SH-SY5Y (cell line): ENCODE results near the gene NFKBIL1.

Experiments
- GATA2 ChIP-seq: IDR thresholded peaks from 2 replicates; pipeline ENCODE4 v1.6.1; 2011; ENCODE audit warnings: mild to moderate bottlenecking, low read depth, low read length
- GATA3 ChIP-seq: IDR thresholded peaks from 2 replicates; pipeline ENCODE4 v1.6.1; 2011; ENCODE audit warnings: low read depth, mild to moderate bottlenecking, low read length, moderate library complexity

Gene NFKBIL1

DNA sequence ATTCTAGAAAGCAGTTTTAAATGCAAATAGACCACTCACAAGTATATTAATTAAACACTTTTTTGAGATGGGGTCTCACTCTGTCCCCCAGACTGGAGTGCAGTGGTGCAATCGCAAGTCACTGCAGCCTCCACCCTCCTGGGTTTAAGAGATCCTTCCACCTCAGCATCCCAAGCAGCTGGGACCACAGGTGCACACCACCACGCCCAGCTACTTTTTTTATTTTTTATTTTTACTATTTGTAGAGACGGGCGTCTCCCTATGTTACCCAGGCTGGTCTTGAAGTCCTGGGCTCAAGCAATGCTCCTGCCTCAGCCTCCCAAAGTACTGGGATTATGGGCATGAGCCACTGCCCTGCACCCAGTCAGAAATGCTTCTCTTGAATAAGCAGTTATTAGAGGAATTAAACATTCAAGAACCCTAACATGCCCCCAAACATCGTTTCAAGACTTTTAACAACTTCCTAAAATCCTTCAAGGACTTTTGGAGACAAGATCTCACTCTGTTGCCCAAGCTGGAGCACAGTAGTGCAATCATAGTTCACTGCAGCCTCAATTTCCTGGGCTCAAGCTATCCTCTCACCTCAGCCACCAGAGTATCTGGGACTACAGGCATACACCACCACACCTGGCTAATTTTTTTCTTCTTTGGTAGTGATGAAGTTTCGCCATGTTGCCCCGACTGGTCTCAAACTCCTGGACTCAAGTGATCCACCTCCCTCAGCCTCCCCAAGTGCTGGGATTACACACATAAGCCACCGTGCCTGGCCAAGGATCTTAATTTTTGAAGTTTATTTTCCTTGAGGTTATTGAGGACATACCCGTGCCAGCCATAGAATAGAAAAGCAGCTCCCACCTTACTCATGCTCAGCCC, 15.4 kb upstream of the NFKBIL1 start:
- TF ChIP-seq GATA2: no peak
- no peak for TF ChIP-seq GATA3

DNA sequence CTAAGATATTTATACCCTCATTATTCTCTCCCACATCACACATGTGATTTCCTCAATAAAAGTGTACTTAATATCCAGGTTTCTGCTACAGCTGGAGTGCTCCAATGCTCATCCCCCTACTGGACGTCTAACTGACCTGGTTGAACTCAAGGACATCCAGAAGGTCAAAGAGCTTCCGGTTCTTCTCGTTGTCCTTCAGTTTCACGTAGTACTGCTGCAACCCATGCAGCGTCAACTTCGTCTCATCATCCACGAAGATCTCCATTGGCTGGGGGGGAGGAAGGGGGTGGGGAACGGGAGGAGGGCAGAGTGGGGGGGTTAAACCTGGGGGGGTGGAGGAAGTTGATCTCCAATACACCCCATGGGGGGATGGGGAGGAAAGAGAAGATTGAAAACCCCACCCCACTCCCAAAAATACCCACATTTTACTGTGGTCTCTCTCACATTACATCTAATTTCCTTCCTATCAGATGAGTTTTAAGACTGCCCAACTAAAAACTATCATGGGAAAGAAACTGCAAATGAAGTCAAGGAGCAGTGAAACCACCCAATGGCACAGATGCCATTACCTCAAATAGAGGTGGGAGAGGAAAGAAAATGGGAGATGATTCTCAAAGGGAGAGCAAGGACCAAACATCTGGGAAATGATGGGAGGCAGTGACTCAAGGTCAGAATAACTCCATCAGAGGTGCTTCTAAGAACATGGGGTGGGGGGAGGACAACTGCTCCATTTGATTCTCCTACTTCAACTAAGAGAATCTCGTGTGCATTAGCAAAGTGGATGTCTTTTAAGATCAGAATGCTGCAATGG, 14.6 kb upstream of the NFKBIL1 start:
- no peak for TF ChIP-seq GATA3
- no peak for TF ChIP-seq GATA2

DNA sequence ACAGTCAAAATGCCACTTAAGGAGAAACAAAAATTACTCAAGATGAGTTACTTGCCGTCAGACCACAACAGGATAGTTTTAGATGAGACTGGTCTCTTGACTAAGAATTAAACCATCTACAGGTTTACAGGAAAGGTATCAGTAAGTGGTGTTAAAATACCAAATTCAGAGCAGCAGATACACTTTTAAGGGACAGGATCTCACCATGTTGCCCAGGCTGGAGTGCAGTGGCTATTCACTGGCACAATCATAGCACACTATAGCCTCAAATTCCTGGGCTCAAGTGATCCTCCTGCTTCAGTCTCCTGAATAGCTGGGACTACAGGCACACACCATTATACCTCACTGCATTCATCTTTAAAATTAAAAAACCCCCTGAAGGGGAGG, 14.0 kb upstream of the NFKBIL1 start:
- no peak for TF ChIP-seq GATA2
- no peak for TF ChIP-seq GATA3

DNA sequence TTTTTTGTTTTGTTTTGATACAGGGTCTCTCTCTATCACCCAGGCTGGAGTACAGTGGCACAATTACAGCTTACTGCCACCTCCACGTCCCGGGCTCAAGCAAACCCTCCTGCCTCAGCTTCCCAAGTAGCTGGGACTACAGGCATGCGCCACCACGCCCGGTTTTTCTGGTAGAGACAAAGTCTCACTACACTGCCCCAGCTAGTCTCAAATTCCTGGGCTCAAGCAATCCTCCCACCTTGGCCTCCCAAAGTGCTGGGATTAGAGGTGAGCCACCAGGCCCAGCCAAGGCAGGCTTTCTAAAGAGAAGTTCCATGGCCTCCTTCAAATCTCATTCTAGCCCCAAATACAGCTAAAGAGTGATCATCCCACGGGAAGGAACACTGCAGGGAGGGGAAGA, 13.4 kb upstream of the NFKBIL1 start:
- TF ChIP-seq GATA3 (no peak), GATA2 (no peak)

DNA sequence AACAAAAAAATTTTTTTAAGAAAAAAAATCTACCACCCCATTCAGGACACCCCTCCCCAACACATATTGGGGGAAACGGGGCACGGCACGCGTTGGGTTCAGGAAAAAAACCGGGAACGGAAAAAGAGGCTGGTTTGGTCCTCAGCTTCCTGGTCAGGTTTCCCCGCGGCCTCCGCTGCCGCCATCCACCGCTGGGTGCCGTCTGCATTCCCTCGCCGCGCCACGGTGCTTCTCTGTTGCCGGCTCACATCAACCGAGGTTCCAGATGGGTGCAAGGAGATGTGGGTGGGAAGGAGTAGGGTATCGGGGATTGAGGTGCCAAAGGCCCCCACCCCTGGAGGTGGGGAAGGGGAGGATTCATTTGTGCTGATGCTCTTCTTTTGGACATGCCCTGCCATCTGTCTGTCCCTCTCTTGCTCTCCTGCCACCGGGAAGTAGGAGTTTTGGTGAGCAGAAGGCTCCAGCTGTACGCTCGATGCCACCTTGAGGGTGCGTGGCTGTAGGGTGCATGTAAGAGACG, 12.8 kb upstream of the NFKBIL1 start:
- TF ChIP-seq GATA3 (no peak), GATA2 (no peak)

DNA sequence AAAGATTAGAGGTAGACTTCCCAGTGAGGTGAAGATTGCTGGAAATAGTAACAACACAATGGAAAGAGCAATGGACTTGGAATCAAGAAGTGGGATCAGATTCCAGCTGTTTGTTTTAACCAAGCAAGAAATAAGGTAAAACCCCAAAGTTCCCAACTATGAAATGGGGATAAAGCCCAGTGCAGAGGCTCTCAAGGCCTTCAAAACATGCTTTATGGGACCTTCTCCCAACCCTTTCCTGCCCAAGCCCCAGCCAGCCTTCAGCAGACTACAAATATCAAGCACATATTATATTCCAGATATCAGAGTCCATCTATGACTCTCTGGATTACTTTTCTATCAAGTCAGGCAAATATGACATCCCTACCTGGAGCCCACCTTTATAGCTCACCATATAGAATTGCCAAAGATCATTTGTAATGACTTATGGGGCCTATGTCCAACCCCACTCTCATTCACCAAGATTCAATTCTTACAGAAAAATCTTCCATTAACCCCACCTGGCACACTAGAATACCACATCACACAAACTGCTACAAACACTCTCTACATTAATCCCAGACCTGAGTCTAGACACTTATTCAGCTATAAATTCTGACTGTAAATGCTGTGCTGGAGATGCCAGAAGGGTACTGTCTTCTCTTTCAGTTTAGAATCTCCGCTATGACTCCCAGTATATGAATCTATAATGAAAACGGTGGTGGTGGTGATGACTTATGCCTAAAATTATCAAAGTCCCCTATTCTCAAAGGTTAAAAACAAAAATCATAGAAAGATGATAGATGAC, 11.7 kb upstream of the NFKBIL1 start:
- TF ChIP-seq GATA3 (no peak), GATA2 (no peak)

DNA sequence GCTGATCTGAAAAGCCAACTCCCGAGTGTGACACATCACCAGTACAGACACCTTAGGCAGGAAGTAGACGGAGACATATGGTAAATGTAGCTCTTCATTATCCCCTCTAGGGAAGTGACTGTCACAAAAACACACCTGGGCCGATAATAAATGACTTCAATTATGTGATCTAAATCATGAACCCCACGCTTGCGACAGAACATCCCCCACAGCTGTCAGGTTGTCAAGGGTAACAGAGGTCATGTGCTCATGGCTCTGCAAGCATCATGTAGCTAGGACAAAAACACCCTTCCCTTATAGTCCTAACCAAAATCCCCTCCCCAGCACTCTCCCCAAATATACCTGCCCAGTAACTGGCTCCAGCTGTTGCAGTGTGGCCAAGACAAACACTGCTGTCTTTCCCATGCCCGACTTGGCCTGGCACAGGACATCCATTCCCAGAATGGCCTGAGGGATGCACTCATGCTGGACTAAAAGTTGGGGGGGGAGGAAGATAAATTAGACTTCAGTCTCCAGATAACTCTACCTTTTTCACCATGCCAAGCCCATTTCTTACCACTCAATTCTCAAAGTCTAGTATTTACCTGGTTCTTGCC, 8.5 kb upstream of the NFKBIL1 start:
- TF ChIP-seq GATA2 (no peak), GATA3 (no peak)

DNA sequence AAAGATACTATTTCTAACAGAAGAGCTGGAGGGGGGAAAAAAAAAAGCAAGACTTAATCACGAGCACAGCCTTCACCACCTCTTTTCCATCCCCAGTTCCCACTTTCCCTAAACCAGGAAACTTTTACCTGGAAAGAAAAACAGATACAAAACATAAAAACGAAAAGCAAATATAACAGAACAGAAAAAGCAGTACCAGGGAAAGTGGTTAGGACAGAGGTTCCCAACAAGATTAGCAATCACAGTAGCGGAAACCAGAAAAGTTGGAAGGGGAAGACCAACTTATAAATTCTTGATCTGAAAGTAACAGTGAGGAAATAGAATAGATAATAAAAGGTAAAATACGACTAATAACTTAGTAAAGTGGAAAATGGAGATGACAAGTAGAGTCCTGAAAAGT, 6.8 kb upstream of the NFKBIL1 start:
- no peak for TF ChIP-seq GATA3
- no peak for TF ChIP-seq GATA2

DNA sequence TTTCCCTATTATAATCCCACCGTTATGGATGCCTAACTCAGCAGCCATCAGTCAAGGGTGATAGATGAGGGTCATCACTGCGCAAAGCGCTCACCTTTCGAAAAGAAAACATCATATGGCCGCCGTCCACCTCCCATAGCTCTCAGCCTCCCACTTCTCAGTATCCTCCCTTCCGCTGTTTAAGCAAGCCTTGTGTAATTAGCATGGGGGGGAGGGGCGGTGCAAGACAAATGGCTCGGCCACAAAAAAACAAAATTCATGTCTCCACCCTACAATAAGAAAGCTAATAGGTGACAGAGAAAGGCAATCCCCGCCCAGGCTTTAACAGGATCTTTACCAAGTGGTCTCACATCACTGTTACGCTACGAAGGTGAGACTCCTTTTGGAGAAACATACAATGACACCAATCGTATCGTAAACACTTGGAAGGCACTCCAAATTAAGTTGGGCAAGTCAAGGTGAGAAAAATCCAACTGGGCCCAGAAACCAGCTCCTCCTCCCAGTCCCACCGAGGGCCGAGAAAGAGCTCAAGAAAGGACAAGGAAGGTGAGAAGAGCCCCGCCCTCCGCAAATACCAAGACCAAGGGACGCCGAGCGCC, 6.2 kb upstream of the NFKBIL1 start:
- TF ChIP-seq GATA3 (no peak), GATA2 (no peak)

DNA sequence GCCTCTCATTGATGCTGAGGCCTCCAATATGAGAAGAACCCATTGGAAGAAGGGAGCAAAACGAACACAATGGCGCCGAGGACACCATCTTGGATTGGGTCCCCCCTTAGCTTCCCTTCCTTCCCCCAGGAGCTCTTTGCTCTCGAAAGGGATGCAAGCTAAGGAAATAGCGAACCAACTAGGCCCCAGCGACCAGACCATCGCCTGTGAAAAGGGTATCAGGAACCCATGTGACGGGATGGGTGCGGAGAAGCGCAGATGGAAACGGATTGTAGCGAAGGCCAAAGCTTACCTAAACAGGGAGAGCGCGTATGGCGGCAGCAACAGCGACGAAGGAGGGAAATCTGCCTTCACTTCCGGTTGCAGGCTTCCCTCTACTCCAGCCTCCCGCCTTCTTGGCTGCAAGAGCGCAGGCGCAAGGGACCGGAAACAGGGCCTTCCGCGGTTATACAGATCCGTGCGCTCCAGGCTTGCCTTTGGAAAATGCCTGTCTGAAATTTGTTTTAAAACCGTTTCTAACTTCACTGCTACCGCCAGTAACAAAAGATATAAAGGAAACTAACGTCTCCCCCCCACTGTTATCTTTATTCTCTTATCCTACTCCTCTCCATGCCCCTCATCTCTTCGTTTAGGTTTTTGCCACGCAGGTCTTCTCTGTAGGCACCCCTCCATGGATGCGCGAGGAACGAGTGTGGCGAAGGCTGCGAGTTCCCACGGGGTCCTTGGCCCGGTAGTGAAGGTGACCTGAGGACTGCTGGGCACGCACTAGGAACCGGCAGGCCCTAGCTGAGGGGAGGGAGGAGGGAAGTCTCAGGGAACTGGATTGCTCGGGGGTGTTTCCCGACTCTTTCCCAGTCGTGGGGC, 5.5 kb upstream of the NFKBIL1 start, which contains the start of gene DDX39B:
Gene DDX39B (minus strand): TSS at position 346 of the 864 bp plus-strand sequence. CDS start 1,471 bp downstream, outside the sequence.
- TF ChIP-seq GATA2 (no peak), GATA3 (no peak)

DNA sequence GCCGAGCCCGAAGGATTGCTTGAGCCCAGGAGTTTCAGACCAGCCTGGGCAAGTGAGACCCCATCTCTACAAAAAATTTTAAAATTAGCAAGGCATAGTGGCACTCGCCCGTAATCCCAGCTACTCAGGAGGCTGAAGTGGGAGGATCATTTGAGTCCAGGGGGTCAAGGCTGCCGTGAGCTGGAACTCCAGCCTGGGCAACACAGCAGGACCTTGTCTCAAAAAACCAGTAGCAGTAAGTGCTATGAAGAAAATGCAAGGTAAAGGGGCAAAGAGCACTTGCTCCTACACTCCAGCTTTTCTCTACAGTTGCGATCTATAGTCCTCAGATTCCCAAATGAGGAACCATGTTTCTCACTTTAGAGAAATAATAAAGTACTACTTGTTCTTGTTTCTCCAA, 3.8 kb upstream of the NFKBIL1 start:
- TF ChIP-seq GATA2: no peak
- no peak for TF ChIP-seq GATA3

DNA sequence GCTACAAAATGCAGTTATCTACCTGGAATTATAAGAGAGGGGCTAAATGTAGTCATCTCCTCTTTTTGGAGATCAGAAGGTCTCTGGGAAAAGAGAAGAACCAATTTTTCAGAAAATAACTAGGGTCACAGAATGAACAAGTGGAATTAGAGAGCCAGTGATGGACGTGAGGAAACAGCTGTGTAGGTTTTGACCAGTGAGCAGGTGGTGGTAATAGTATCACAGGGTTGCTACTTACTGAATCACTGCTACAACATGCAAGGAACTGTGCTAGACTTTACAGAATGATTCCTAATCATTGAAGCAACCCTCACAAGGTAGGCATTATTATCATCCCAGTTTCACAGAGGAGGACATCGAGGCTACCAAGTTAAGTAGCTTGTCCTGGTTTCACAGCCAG, 2.7 kb upstream of the NFKBIL1 start:
- TF ChIP-seq GATA3: no peak
- no peak for TF ChIP-seq GATA2
